Stimulated activated CD4-positive, alpha-beta T cell treated with anti-CD3 and anti-CD28 coated beads, TNF-alpha, amount 100 ng/mL, for 24 hours (primary cell): Measurements from ENCODE around the gene FAM120AOS.

Experiments used
- DNase-seq, 3 experiments: peaks; one replicate each; pipeline ENCODE4 v3.0.0-alpha.2; 2020; ENCODE audit warnings: low read depth in 3 of 3

The FAM120AOS gene

GRCh38 chr9:93453047-93453914, at the start of gene FAM120AOS:
Gene FAM120AOS (minus strand): TSS chr9:93453581. CDS start chr9:93452709, 872 bp downstream.
- DNase-seq = peak; percentile 77 to 84 (median 81)

GRCh38 chr9:93501406-93501805, 48.0 kb upstream of the FAM120AOS start:
- DNase-seq = no peak

DNA sequence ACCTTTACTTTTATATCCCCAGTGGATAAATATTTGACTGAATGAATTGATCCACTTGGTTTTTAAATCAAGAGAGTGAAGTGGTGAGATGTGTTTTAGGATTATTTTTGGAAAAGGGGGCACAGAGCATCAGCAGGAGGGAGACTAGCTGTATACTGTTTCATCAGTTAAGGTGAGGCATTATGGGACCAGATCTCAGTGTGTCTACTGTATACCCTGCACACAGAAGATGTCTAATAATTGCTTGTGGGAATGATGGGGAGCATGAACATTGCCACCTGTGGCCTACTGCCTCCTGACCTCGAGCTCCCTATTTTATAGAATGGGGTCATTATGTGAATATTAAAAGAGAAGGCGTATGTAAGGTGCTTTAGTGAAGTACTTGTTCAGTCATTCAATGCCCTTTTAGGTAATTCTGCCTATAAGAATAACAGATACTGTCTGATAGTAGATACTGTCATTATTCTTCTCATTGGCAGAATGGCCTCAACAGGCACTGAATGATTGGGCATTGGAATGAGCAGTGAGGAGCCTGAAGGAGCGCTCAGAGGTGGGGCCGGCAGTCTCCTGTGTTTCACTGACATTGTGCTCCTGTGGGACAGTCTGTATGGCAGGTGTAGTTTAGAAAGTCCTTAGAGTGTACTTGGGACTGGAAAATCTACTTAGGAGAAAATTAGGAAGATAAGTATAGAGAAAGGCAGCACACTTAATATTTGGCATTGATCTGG, 47.4 kb upstream of the FAM120AOS start:
- DNase-seq = no peak

- DNase-seq = no peak
Observed at GRCh38 chr9:93496285-93496684, 42.9 kb upstream of the FAM120AOS start.

DNA sequence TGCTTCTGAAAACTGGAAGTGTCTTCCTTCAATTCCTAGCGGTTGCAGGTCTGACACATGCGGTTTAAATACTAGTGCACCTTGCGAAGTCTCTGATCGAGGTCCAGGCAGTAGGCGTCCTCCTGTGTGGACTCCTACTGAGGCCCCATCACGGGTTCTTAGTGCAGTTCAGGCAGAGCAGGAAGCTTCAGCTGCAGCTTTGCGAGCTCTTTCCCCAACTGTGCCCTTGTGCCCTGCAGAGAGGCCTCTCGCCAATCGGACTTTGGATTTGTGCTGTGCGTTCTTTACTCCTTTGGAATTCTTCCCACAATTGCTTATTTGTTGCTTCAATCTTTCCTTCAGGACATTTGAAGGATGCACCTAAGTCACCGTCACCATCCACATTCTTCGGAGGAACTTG, 40.6 kb upstream of the FAM120AOS start:
- no peak for DNase-seq

GRCh38 chr9:93492327-93492726, 38.9 kb upstream of the FAM120AOS start:
- no peak for DNase-seq

DNA sequence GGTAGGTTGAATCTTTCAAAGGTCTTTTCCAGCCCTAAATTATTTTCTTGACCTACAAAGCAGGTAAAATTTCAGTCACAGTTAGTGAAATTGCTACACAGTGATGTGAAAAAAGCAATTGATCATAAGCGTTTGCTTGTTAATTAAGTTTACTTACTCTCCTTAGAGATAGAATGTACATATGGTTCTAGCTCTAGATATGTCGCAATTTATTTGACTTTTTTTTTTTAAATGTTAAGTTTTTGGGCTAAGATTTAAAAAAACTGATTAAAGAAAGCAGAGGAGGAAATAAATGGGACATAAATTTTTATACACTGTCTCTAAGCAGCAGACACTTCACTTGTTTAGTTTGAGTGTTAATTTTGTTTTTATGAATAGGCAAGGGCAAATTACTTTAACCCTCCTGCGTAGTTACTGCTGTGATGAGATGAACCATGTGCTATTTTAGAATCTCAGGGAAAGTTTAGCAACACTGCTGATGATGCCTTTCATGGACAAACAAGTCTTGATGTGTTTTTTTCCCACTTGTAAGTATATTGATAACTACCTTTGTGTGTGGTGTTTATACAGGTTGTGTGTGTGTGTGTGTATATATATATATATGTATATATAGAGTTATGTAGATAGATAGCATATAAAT, 38.3 kb upstream of the FAM120AOS start:
- no peak for DNase-seq

DNA sequence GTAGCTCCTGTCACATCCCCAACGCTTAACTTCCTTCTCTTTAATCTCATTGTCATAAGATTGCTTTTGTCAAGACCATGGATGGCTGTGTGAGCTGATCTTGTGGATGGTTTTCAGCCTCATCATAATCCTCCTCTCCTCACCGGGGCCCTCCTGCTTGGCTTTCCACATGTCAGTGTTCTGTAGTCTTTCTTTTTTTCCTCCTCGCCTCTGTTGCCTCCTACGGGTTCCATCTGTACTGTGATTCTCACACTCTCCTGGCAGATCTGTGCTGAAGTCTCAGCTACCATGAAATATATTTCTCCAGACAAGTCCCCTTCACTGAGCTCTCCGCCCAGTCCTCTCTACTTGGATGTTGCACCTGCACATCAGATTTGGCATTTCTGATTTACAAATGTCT, 34.9 kb upstream of the FAM120AOS start:
- no peak for DNase-seq

DNA sequence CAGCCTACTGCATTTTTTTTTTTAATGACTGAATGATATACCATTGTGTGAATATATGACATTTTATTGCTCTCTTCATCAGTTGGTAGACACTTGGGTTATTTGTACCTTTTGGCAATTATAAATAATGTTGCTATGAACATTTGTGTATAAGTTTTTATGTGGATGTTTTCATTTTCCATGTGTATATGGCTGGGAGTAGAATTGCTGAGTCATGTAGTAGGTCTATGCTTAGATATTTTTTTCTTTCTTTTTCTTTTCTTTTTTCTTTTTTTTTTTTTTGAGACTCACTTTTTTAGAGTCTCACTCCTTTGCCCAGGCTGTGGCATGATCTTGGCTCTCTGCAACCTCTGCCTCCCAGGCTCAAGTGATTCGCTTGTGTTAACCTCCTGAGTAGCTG, 32.9 kb upstream of the FAM120AOS start:
- DNase-seq = no peak

- DNase-seq = no peak
Observed at GRCh38 chr9:93483497-93483896, 30.1 kb upstream of the FAM120AOS start.

GRCh38 chr9:93480728-93481324, 27.4 kb upstream of the FAM120AOS start:
- no peak for DNase-seq

GRCh38 chr9:93480262-93480661, 26.9 kb upstream of the FAM120AOS start:
- DNase-seq = no peak

DNA sequence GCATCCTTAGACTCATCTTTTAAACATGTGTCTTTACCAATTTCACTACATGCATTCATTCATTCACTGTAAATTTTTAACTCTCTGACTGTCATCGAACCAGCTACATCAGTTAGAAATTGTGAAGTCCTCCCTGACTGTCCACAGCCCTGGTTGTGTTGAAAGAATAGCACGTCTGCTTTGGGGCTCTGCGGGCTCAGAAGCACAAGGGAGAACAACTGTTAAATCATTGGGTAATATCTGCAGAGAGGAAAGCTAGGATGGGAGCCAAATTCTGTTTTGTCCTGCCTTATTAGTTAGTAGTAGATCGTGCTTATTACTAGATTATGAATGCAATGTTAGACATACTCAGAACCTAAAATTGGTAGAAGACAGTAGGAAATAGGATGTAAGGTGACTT, 26.3 kb upstream of the FAM120AOS start:
- DNase-seq = no peak

- DNase-seq = no peak
Observed at GRCh38 chr9:93477397-93477796, 24.0 kb upstream of the FAM120AOS start.

DNA sequence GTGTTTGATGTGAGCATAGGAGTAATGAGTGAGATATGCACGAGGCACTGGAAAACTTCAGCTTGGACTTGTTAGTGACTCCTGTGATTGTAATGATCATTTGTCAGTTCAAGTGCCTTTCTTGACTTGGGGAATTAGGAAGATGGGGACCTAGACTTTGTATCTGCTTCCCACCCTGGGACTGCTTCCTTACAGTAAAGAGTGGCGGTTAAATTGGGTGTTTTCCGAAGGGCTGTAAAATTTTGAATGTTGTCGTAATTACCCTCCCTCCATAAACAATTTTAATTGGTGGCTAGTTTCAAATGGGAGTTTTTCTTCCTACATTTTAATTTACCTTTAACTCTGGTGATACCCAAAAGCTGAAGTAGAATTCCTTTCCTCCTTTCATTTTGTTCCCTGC, 23.5 kb upstream of the FAM120AOS start:
- no peak for DNase-seq

DNA sequence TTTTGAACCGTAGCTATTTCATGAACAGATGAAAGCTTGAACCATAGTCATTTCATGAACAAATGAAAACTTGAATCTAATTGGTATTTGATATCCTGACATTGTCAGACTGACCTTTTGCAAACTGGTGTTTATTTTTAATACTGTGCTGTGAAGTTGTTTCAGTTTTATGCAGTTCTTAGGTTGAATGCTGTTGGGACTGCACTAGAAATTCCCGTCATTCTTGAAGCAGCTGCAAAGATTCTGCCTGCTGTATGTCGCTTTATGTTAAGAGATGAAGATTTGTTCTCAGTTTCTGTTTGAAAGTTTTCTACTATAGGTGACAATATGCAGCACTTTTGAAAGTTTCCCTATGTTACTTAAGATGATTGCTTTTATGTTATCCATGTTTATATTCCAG, 22.5 kb upstream of the FAM120AOS start:
- DNase-seq = no peak

DNA sequence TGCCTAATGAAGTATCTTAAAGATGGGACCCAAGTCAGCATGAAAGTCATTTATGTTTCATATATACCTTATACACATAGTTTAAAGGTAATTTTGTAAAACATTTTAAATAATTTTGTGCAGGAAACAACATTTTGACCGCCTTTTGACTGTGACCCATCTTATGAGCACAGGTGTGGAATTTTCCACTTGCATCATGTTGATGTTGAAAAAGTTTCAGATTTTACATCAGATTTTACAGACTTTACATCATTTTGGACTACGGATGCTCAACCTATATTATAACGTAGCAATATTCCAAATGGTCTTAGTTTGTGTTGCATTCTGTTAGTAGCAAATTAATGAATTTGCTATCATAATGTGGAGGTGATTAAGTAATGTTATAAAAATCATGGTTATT, 21.7 kb upstream of the FAM120AOS start:
- no peak for DNase-seq

DNA sequence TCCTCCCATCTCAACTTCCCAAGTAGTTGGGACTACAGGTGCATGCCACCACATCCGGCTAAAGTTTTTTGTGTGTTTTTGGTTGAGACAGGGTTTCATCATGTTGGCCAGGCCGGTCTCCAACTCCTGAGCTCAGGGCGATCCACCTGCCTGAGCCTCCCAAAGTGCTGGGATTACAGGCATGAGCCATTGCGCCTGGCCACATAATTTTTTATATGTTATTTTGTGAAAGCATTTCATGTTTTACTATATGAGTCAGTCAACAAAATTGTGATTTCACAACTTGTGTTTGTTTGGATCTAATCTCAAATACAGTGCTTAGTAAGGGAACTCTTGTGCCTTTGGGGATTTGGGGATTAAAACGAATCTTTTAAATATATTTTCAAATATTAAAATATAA, 20.0 kb upstream of the FAM120AOS start:
- DNase-seq = no peak

GRCh38 chr9:93471124-93471523, 17.7 kb upstream of the FAM120AOS start:
- no peak for DNase-seq

- no peak for DNase-seq
Observed at GRCh38 chr9:93470391-93470790, 17.0 kb upstream of the FAM120AOS start.

- no peak for DNase-seq
Observed at GRCh38 chr9:93468763-93469456, 15.5 kb upstream of the FAM120AOS start.

GRCh38 chr9:93467462-93467861, 14.1 kb upstream of the FAM120AOS start:
- DNase-seq = no peak
